ENCODE data around the gene IP6K2. TPM values are rescaled to one million over a fixed set of nuclear protein-coding genes. Genes with fewer than 3 reads are reported as not detected.

The IP6K2 gene
- total RNA-seq, 1 experiment from 2014 or later, result 117 TPM

GRCh38 chr3:48662753-48663488 is 54.1 kb downstream of the IP6K2 start, which contains the start of gene CELSR3:
TSS of gene CELSR3 (minus strand) at chr3:48662886. CDS start at chr3:48662634, 252 bp downstream.
- no peak for TF ChIP-seq CTCF (IDR thresholded peaks at IDR 0.05; ENCODE audit: unreplicated experiment)
- Mint-ChIP-seq H3K4me1 (ENCODE audit: insufficient read depth, unreplicated experiment) (peaks cover 6% of the 10 kb centered on the region), H3K36me3 (ENCODE audit: insufficient read depth, unreplicated experiment) (peaks cover 57% of the 10 kb centered on the region), H3K9me3 (ENCODE audit: unreplicated experiment) (no peaks in the 10 kb centered on the region), H3K27ac (ENCODE audit: low read depth, unreplicated experiment) (peak within 1 kb of the TSS; percentile 99), H3K4me3 (ENCODE audit: unreplicated experiment) (peak within 1 kb of the TSS; percentile 96), H3K27me3 (ENCODE audit: insufficient read depth, unreplicated experiment) (no peaks in the 10 kb centered on the region)
- peak; percentile 90 for DNase-seq (ENCODE audit: unreplicated experiment)
- TSS peak; percentile 91 for BruUV-seq (replicated peaks)
- intact Hi-C loops (cut with micrococcal nuclease), result loop anchor here (1.0 to 5.0 kb wide), 3 partner anchors 28 to 196 kb away; partner anchors contain the start of gene SLC26A6
- ChIA-PET POLR2A (interaction anchor here (0.6 to 5.1 kb wide), 40 partner anchors 9 to 394 kb away, joined by 3 to 88 read pairs (median 5); partner anchors contain the start of genes ARIH2, ATRIP, CCDC51 and IP6K2), CTCF (interaction anchor here (0.6 to 3.5 kb wide), 8 partner anchors 9 to 250 kb away, joined by 3 to 16 read pairs (median 3); partner anchors contain the start of gene SLC26A6)

GRCh38 chr3:48662145-48662752 is 54.8 kb downstream of the IP6K2 start:
- Mint-ChIP-seq H3K36me3 (ENCODE audit: insufficient read depth, unreplicated experiment) (peaks cover 55% of the 10 kb centered on the region), H3K27ac (ENCODE audit: low read depth, unreplicated experiment) (no peak overlapping the region), H3K9me3 (ENCODE audit: unreplicated experiment) (no peaks in the 10 kb centered on the region), H3K4me1 (ENCODE audit: insufficient read depth, unreplicated experiment) (peaks cover 6% of the 10 kb centered on the region), H3K4me3 (ENCODE audit: unreplicated experiment) (peak overlapping the region; percentile 96), H3K27me3 (ENCODE audit: insufficient read depth, unreplicated experiment) (no peaks in the 10 kb centered on the region)
- intact Hi-C loops (cut with micrococcal nuclease), result loop anchor here (5.0 kb wide), 1 partner anchor 195 kb away; a partner anchor contains a TSS
- CTCF ChIA-PET, result interaction anchor here (0.6 to 3.5 kb wide), 5 partner anchors 10 to 250 kb away, joined by 3 to 16 read pairs (median 3); partner anchors contain the start of gene SLC26A6
- TF ChIP-seq CTCF (IDR thresholded peaks at IDR 0.05; ENCODE audit: unreplicated experiment), result no peak
- no TSS peak for BruUV-seq (replicated peaks)
- POLR2A ChIA-PET, result interaction anchor here (0.6 to 5.1 kb wide), 28 partner anchors 9 to 394 kb away, joined by 3 to 88 read pairs (median 7); partner anchors contain the start of genes ARIH2, CCDC51, IP6K2 and NCKIPSD
- DNase-seq (ENCODE audit: unreplicated experiment), result no peak

- POLR2A ChIA-PET, result interaction anchor here (1.0 to 5.1 kb wide), 12 partner anchors 9 to 229 kb away, joined by 3 to 88 read pairs (median 6); partner anchors contain the start of genes IP6K2, PFKFB4 and SLC26A6
- peaks cover 51% of the 10 kb centered on the region for H3K36me3 Mint-ChIP-seq (ENCODE audit: insufficient read depth, unreplicated experiment)
Observed at GRCh38 chr3:48661501-48662144, 55.4 kb downstream of the IP6K2 start.

More at GRCh38 chr3:48661501-48662144, 55.4 kb downstream of the IP6K2 start:
- H3K4me3 Mint-ChIP-seq (ENCODE audit: unreplicated experiment), result peak overlapping the region; percentile 96
- no peak overlapping the region for H3K27ac Mint-ChIP-seq (ENCODE audit: low read depth, unreplicated experiment)
- no peaks in the 10 kb centered on the region for H3K9me3 Mint-ChIP-seq (ENCODE audit: unreplicated experiment)
- BruUV-seq (replicated peaks), result no TSS peak
- peaks cover 6% of the 10 kb centered on the region for H3K4me1 Mint-ChIP-seq (ENCODE audit: insufficient read depth, unreplicated experiment)
- DNase-seq (ENCODE audit: unreplicated experiment), result peak; percentile 23
- no peak for TF ChIP-seq CTCF (IDR thresholded peaks at IDR 0.05; ENCODE audit: unreplicated experiment)
- CTCF ChIA-PET, result no interaction called here
- H3K27me3 Mint-ChIP-seq (ENCODE audit: insufficient read depth, unreplicated experiment), result no peaks in the 10 kb centered on the region
- intact Hi-C loops (cut with micrococcal nuclease), result loop anchor here (5.0 kb wide), 1 partner anchor 194 kb away; a partner anchor contains a TSS
